ENCODE results near the gene TESPA1.
A peak's percentile ranks its signal among the peaks of the same experiment; 100 is the strongest.

Gene TESPA1

DNA sequence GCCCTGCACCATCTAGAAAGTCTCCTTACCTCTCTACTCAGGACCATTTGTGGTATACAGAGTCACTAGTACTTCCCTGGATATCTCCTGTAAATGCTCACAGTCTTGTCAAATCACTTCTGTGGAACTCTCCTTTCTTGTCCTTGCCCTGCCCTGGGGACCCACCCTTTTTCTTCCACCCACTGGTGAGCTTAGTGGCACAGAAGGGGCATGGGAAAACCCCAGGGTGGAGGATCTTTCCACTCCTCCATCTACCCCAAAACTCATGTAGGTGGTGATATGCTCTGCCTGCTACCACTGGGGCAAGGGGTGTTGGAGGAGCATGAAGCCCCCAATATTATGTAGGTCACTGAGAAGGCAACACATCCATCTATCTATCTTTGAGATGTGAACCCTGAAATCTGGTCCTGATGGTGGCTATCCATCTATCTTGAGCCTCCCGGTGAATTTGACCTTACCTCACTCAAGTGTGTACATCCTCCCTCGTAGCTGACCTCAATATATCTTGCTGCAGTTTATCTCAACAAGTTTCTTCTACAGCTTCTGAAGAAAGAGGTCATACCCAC lies 943 bp downstream of the TESPA1 start:
- DNase-seq (ENCODE audit: low read depth) = no peak

- no peak for DNase-seq (ENCODE audit: low read depth)
Measured at GRCh38 chr12:54981796-54982195, 2.8 kb downstream of the TESPA1 start.

DNA sequence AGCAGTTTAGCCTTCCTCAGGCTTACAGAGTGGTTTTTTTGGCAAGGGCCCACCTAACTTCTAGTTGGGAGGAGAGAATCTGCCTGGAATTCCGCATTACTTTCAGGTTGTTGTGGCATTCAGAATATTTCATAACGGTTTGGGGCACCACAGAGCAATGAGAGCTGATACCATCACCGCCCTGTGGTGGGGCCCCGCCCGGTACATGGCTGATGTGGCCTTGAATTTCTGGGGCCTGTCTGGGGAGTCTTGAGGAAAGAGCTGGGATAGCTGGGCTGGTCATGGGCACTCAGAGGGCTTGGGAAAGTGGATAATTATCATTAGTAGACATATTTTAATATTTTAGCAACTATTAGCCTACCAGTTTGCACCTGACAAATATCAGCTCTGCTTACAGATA lies 4.2 kb downstream of the TESPA1 start:
- no peak for DNase-seq (ENCODE audit: low read depth)

GRCh38 chr12:54977857-54978256 lies 6.7 kb downstream of the TESPA1 start:
- DNase-seq (ENCODE audit: low read depth) = no peak

DNA sequence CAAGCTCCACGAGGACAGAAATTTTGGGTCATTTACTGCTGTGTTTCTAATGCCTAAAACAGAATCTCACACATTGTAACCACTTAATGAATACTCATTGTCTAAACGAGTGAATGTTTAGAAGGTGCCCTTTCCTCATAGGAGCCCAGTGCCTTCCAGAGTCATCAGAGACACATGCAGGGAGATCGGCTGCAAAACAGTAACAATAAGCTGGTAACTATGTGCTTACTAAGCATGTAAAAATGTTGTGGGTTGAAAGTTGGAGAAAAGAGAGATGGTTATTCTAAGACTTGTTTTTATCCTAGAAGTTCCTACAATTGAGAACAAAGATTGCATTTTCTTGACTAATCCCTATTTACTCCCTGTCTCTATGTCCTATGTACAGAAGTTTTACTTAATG lies 7.4 kb downstream of the TESPA1 start:
- DNase-seq (ENCODE audit: low read depth) = peak; percentile 36

DNA sequence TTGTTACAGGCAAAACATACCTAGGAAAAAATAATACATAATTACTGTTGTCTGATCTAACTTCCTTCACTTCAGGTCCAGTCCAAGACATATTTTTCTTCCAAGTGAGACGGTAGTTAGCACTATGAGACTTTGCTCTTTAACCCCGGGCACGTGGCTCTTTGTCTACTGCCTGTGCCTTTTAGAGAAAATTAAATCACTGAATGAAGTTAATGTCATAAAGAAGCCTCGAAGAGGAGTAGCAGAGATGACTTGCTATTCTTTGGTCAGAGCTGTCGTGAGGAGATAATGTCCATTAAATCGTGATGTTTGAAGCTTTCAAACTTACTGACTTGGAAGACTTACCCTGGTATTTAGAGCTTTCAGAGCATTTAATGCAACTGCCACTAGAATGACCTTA lies 8.7 kb downstream of the TESPA1 start:
- no peak for DNase-seq (ENCODE audit: low read depth)

- no peak for DNase-seq (ENCODE audit: low read depth)
Measured at GRCh38 chr12:54975272-54975671, 9.3 kb downstream of the TESPA1 start.

GRCh38 chr12:54974279-54974678 lies 10.3 kb downstream of the TESPA1 start:
- no peak for DNase-seq (ENCODE audit: low read depth)

GRCh38 chr12:54973556-54973955 lies 11.0 kb downstream of the TESPA1 start:
- no peak for DNase-seq (ENCODE audit: low read depth)

- no peak for DNase-seq (ENCODE audit: low read depth)
Measured at GRCh38 chr12:54970741-54971140, 13.8 kb downstream of the TESPA1 start.

- no peak for DNase-seq (ENCODE audit: low read depth)
Measured at GRCh38 chr12:54968181-54968730, 16.3 kb downstream of the TESPA1 start.

DNA sequence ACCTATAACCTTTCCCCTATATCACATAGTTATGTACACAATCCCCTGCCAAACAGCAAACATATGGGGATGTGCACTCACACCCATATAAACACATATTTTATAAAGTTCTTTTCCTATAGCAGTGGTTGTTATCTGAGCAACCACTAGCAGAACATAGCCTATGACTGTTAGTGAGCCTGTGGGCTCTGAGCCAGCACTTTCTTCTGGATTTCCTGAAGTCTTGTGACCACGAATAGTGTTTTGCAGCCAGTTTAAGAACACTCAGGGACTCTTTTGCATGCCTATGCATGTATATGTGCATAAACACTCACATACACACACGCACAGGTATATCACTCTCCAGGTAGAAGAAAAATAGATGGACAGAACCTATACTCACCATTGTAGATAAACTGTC lies 17.1 kb downstream of the TESPA1 start:
- DNase-seq (ENCODE audit: low read depth) = no peak

DNA sequence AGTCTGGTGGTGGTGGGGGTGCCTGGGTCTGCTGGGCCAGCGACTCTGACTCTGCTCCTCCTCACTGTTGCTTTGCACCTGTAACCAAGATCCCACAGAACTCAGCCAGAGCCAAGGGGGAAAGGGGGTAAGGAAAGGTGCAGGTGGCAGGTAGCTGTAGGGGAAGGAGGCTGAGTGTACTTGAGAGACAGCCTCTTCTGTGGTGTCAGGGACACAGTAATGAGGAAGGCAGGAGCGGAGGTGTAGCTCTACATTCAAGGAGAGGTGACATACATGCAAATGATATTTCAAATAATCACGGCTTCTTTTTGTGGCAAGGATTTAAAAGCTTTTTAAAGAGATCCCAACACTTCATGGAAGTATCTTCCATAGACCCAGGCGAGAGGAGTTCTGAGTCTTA lies 23.4 kb downstream of the TESPA1 start:
- DNase-seq (ENCODE audit: low read depth) = no peak

- no peak for DNase-seq (ENCODE audit: low read depth)
Measured at GRCh38 chr12:54959291-54960018, 25.1 kb downstream of the TESPA1 start.

DNA sequence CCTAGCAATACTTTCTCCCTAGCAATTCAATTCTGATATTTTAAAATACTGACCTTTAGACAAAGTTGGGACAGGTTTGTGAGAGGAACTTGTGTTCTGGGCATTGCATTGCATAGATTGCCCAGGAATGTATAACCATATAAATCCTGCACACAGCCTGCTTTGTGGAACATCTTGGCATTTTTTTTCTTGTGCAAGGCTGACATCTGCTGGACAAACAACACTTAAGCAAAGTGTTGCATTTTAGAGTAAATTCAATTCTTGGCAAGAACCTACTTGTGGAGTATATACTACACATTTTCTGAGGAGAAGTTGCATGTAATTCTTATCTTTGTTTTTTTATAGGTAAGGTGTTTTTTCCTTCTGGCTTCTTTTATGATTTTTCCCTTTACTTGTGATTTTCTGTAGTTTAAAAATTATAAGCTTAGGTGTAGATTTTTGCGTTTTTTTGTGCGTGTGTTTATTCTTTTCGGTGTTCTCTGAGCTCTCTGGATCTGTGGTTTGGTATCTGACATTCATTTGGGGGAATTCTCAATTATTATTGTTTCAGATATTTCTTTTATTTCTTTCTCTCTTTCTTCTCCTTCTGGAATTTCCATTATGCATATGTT lies 26.4 kb downstream of the TESPA1 start:
- no peak for DNase-seq (ENCODE audit: low read depth)

DNA sequence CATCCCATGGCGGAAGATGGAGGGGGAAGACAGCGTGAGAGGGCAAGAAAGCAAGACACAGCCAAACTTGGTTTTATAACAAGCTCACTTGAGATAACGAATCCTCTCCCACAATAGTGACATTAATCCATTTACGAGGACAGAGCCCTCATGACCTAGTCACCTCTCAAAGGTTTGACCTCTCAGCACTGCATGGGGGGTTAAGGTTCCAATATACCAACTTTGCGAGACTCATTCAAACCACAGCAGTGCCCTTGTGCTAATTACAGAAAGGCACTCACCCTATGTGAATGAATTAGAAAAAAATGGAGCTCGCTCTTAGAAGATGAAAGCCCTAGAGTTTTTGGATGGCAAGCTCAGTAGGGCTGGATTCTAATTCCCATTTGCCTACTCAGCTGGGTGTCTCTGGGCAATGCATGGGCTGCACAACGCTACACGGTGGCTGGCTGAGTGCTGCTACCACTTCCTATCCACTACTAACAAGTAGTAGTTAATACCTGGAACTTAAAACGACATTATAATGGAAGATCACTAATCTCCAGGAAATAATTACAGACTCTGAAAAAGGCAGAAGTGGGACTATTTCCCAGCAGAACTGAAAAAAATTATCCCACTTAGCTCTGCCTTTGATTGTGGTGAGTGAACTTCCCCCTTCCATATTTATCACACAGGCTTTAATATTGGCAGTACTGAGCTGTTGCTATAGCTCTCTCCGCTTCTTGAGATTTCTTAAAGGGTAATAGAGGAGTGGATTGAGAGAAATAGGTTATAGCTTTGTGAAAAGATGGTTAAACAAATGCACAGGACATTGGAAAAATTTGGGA lies 27.5 kb downstream of the TESPA1 start:
- DNase-seq (ENCODE audit: low read depth) = no peak

DNA sequence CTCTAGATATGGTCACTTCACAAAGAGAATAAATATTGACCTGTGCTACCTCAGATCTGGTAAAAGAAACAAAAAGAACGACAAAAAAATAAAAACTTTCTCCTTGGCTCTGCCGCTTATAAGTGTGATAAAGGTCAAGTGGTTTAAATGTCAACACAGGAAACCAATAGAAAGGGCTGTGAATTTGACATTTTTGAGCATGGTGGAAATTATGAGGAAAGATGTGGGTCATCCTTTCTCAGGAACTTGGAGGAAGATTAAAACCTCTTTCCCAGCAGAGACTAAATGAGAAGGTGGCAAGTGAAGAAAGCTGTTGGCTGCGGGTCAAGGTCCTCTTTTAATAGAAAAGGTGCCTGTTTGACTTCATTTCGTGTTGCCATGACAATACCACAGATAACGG lies 28.2 kb downstream of the TESPA1 start:
- DNase-seq (ENCODE audit: low read depth) = no peak

- DNase-seq (ENCODE audit: low read depth) = no peak
Measured at GRCh38 chr12:54954801-54955200, 29.8 kb downstream of the TESPA1 start.

DNA sequence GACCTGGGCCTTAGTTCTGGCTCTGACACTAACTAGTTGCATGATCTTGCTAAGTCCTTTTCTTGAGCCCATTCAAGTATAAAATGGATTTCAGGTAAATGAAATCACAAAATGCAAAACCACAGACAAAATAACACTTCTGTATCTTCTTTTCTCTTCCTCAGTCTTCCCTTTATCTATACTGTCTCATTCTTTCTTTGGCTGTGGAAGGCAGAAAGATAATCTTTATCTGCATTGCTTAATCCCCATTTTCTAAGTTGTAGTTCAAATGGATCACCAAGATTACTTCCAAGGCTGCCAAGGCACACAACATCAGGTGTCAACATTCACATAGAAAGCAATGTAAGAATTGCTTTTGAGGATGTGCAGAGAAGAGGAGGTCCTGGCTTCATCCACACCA lies 30.3 kb downstream of the TESPA1 start:
- no peak for DNase-seq (ENCODE audit: low read depth)

DNA sequence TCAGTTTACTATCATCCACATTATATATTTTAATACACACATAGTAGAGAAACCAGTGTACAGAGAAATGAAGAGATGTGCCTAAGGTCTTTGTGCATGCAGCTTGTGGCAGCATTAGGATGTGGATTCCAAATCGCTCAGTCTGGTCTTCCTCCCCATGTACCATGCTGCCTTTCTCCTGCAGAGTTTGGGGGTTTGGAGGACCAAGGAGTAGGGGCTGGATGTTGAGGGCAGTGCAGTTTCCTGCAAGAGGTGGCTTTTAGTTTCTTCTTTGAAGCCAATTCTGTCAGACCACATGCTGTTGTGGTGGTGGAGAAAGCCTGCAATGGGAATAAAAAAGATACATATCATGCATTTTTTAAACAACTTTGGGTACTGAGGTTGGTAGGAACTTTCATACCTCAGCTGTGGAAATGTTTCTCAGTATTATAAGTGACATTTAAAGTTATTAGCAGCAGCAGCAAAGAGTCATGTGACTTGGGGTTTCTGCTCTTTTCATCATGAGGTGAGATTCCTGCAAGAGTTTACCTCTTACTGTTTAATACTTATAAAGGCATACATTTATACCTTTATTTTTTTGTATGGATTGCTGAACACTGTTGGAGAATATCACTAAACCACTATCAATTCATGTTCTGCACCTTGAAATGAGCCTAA lies 34.4 kb downstream of the TESPA1 start:
- no peak for DNase-seq (ENCODE audit: low read depth)

DNA sequence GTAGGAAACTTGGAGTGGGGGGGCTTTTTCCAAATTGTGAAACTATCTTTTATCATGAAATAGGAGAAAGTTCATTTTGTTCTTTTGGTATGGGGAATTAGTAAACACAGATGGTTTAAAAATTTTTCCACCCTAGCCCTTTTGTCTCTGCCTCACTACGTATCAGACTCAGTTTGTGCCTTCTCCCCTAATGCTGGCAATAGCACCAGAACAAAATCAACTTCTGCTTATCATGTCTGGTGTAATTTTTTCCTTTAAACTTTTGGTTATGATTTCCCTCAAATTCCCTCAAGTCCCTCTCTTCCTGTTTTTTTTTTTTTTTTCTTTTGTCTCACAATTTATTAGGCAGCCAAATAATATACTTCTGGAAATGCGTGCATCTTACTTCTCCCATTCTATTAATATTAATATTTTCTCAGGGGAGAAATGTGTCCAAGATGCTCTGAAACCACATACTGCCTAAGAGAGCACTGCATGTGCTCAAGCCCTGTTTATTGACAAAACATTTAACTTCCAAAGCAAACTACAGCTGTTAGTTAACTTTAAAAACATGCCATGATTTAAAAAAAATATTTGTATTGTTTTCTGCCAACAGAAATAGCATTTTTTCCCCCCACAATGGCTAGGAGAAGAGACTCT lies 35.4 kb downstream of the TESPA1 start:
- no peak for DNase-seq (ENCODE audit: low read depth)

DNA sequence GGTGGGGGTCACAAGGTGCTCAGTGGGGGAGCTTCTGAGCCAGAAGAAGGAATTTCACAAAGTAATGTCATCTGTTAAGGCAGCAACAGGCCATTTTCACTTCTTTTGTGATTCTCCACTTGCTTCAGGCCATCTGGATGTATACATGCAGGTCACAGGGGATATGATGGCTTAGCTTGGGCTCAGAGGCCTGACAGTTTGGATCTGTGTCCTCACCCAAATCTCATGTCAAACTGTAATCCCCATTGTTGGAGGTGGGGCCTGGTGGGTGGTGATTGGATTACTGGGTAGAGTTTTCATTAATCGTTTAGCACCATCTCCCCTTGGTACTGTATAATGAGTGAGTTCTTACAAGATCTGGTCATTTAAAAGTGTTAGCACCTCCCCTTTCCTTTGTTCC lies 36.4 kb downstream of the TESPA1 start:
- no peak for DNase-seq (ENCODE audit: low read depth)

Data from GM04504 (cell line).